ENCODE data around the gene LIN37.

Gene LIN37

DNA sequence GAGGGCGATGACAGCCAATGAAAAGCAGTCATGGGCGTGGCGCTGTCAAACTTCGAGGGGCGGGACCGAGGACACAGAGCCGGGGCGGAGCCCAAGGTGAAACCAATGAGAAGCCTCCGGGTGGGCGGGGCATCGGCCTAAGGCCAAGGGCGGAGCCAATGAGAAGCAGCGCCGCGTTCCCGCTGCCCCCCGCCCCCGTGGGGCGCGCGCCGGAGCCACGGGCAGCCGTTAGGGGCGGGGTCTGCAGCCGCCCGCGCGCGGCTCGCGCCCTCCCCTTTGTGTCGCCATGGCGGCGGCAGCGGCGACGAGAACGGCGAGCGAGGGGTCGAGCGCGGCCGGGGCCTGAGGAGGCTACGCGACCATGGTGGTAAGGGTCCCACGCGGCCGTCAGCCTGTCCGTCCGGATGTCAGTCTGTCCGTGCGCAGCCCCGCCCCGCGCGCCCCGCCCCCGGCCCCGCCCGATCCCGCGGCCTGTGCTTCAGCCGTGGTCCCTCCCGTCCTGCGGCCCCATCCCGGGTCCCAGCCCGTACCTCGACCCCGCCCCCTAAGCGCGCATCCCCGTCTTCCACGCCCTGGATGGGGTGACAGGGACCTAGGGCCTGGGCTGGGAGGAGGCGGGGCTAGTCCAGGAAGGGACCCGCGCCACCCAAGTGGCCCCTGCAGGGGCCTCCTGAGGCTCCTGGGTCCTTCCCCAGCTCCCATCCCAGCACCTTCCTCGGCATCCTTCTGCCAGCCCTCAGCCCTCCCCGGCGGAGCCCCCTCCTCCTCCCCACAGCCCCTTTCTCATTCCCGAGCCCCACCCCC is 27.1 kb downstream of the LIN37 start, which contains the start of gene ARHGAP33:
Gene ARHGAP33, plus strand, starts transcription at position 267 of the 804 bp plus-strand sequence. Its CDS starts 95 bp downstream, at position 362.
- DNase-seq: peak; percentile 99

GRCh38 chr19:35776102-35776788 is 27.9 kb downstream of the LIN37 start:
- no peak for DNase-seq

DNA sequence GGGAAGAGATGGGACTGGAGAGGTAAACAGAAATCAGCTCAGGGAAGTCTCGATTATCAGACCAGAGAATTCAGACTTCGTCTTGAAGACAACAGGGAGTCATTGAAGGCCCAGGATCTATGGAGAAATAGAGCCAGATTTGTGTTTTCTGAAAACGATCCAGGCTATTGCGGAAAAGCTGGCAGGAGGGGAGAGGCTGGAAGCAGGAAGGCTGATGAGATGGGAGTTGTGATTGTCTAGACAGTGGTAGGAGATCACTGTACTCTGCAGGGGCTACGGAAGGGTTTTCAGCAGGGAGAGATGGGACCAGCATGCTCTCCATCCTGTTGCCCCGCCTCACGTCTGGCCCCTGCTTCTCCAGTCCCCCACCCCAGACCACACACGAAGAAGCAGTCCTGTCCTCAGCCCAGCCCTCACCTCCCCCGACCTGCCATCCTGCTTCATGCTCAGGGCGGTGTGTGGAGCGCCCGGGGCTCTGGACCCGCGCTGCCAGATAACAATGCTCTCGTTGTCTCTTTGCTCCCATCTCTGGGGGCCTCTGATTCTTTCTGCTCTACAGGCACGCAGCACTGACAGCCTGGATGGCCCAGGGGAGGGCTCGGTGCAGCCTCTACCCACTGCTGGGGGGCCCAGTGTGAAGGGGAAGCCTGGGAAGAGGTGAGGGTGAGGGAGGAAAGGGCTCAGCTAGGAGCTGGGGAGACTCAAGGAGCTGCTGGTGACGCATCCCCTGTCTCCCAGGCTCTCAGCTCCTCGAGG is 28.9 kb downstream of the LIN37 start:
- DNase-seq: no peak

- DNase-seq: no peak
Observed at GRCh38 chr19:35777961-35778360, 29.6 kb downstream of the LIN37 start.

- no peak for DNase-seq
Observed at GRCh38 chr19:35779033-35779432, 30.7 kb downstream of the LIN37 start.

GRCh38 chr19:35780058-35780457 is 31.7 kb downstream of the LIN37 start:
- no peak for DNase-seq

- DNase-seq: no peak
Observed at GRCh38 chr19:35780717-35781116, 32.3 kb downstream of the LIN37 start.

- no peak for DNase-seq
Observed at GRCh38 chr19:35781650-35782049, 33.3 kb downstream of the LIN37 start.

DNA sequence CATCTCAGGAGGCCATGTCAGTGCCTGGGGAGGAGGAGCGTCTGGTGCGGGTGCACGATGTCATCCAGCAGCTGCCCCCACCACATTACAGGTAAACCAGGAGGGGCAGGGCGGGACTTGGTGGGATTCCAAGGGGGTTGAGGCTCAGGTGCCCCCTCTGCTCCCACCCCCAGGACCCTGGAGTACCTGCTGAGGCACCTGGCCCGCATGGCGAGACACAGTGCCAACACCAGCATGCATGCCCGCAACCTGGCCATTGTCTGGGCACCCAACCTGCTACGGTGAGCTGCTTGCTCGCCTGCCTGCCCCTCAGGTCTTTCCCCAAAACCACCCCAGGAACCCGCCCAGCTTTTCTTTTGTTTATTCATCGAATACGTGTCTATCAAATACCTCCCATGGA is 34.2 kb downstream of the LIN37 start:
- DNase-seq: no peak

DNA sequence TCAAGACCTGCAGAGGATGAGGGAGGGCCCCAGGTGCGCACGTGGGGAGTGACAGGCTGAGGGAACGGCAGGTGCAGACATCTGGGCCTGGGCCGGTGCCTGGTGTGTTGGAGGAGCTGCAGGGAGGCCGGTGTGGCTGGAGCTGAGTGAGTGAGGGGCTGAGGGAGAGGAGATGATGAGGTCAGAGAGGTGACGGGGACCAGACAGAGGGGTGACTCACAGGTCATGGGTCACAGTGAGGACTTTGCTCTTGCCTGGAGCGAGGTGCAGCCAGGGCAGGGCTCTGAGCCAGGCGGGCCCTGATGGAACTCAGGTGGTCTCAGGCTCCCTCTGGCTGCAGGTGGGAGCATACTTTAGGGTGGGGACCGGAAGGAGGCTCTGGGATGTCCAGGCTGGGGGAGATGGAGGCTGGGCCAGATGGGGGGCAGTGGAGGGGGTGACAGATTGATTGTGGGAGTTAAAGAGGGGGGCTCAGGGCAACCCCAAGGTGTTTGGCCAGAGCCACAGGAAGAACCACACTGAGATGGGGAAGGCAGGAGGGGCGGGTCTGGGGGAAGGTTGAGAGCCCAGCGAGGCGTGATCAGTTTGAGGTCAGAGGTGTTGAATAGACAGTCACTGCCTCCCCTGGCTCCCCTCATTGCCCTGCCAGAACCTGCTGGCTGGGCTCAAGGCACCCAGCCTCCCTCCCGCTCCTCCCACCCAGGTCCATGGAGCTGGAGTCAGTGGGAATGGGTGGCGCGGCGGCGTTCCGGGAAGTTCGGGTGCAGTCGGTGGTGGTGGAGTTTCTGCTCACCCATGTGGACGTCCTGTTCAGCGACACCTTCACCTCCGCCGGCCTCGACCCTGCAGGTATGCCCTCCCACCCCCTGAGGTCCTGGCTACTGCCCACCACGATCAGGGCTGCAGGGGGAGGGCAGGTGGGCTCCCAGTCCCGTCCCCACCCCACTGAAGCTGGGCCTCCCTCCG is 35.4 kb downstream of the LIN37 start:
- DNase-seq: no peak

GRCh38 chr19:35784503-35785338 is 36.3 kb downstream of the LIN37 start:
- DNase-seq: no peak

GRCh38 chr19:35785339-35785627 is 36.9 kb downstream of the LIN37 start:
- DNase-seq: no peak

DNA sequence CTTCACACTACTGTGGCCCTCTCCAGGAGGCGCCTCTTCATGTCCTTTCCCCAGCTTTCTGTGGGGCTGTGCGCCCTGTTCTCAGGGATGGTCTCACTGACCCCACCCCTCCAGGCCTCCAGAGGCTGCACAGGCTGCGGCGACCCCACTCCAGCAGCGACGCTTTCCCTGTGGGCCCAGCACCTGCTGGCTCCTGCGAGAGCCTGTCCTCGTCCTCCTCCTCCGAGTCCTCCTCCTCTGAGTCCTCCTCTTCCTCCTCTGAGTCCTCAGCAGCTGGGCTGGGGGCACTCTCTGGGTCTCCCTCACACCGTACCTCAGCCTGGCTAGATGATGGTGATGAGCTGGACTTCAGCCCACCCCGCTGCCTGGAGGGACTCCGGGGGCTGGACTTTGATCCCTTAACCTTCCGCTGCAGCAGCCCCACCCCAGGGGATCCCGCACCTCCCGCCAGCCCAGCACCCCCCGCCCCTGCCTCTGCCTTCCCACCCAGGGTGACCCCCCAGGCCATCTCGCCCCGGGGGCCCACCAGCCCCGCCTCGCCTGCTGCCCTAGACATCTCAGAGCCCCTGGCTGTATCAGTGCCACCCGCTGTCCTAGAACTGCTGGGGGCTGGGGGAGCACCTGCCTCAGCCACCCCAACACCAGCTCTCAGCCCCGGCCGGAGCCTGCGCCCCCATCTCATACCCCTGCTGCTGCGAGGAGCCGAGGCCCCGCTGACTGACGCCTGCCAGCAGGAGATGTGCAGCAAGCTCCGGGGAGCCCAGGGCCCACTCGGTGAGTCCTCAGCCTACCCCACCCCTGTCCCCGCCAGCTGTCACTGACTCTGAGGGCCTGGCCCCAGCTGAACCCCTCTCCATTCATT is 38.2 kb downstream of the LIN37 start:
- DNase-seq: no peak

- no peak for DNase-seq
Observed at GRCh38 chr19:35787227-35787799, 38.9 kb downstream of the LIN37 start.

- no peak for DNase-seq
Observed at GRCh38 chr19:35788205-35788960, 40.0 kb downstream of the LIN37 start.

GRCh38 chr19:35789195-35789977 is 41.0 kb downstream of the LIN37 start:
- no peak for DNase-seq

GRCh38 chr19:35789978-35790944 is 41.9 kb downstream of the LIN37 start:
- no peak for DNase-seq
